ENCODE measurements around the gene TRIM33.
"Not testable (repeated sequence)": the region's sequence is repeated elsewhere in the genome, so short reads cannot be mapped to it uniquely, and the experiment has no call there.

TRIM33 gene

GRCh38 chr1:114435088-114435715, 75.8 kb downstream of the TRIM33 start:
- DNase-seq (ENCODE audit: low read depth) = no peak
- TF ChIP-seq CTCF (conservative IDR thresholded peaks at IDR 0.05; ENCODE audit: low read length) = no peak
- H3K4me3 ChIP-seq (ENCODE audit: low read length) = no peak overlapping the region

GRCh38 chr1:114431026-114431425, 80.0 kb downstream of the TRIM33 start:
- no peak for DNase-seq (ENCODE audit: low read depth)
- no peak for TF ChIP-seq CTCF (conservative IDR thresholded peaks at IDR 0.05; ENCODE audit: low read length)

GRCh38 chr1:114428083-114428754, 82.8 kb downstream of the TRIM33 start:
- DNase-seq (ENCODE audit: low read depth) = peak; percentile 23
- TF ChIP-seq CTCF (conservative IDR thresholded peaks at IDR 0.05; ENCODE audit: low read length) = peak; percentile 60

More at GRCh38 chr1:114431026-114431425, 80.0 kb downstream of the TRIM33 start:
- no peak overlapping the region for H3K4me3 ChIP-seq (ENCODE audit: low read length)

GRCh38 chr1:114427612-114428011, 83.4 kb downstream of the TRIM33 start:
- no peak for TF ChIP-seq CTCF (conservative IDR thresholded peaks at IDR 0.05; ENCODE audit: low read length)
- DNase-seq (ENCODE audit: low read depth) = no peak

More at GRCh38 chr1:114428083-114428754, 82.8 kb downstream of the TRIM33 start:
- no peak overlapping the region for H3K4me3 ChIP-seq (ENCODE audit: low read length)

GRCh38 chr1:114423455-114423854, 87.5 kb downstream of the TRIM33 start:
- H3K4me3 ChIP-seq (ENCODE audit: low read length) = no peak overlapping the region
- TF ChIP-seq CTCF (conservative IDR thresholded peaks at IDR 0.05; ENCODE audit: low read length) = no peak
- no peak for DNase-seq (ENCODE audit: low read depth)

More at GRCh38 chr1:114427612-114428011, 83.4 kb downstream of the TRIM33 start:
- H3K4me3 ChIP-seq (ENCODE audit: low read length) = no peak overlapping the region

- not testable (repeated sequence) for DNase-seq (ENCODE audit: low read depth); H3K4me3 ChIP-seq (ENCODE audit: low read length)
Measured at GRCh38 chr1:114418948-114419347, 92.1 kb downstream of the TRIM33 start.

GRCh38 chr1:114397601-114398000, 113.4 kb downstream of the TRIM33 start:
- no peak for DNase-seq (ENCODE audit: low read depth)
- no peak for TF ChIP-seq CTCF (conservative IDR thresholded peaks at IDR 0.05; ENCODE audit: low read length)
- no peak overlapping the region for H3K4me3 ChIP-seq (ENCODE audit: low read length)

All from AG10803 (cell line).